NT2/D1 (cell line): ENCODE data around the gene GPR37.

Experiments used
- YY1 ChIP-seq: IDR thresholded peaks from 2 replicates; pipeline ENCODE4 v1.6.1; 2011; ENCODE audit not compliant: insufficient read length, insufficient read depth
- ZNF274 ChIP-seq: IDR thresholded peaks from 2 replicates; pipeline ENCODE4 v1.6.1; 2011; ENCODE audit warnings: mild to moderate bottlenecking, low read depth, low read length

- TF ChIP-seq YY1 (no peak), ZNF274 (no peak)
Observed at GRCh38 chr7:124718032-124718766, 47.4 kb downstream of the GPR37 start.
